Inferior parietal cortex (tissue), 1 donor: Measurements from ENCODE around the gene CYP2A13.
"Not testable (repeated sequence)": the region's sequence is repeated elsewhere in the genome, so short reads cannot be mapped to it uniquely, and the experiment has no call there.

Source experiments
- DNase-seq: peaks from one replicate; pipeline ENCODE4 v3.0.0-alpha.2; 2016; ENCODE audit errors: extremely low spot score

The CYP2A13 gene

GRCh38 chr19:41120929-41121911 lies 33.0 kb downstream of the CYP2A13 start:
- not testable (repeated sequence) for DNase-seq

DNA sequence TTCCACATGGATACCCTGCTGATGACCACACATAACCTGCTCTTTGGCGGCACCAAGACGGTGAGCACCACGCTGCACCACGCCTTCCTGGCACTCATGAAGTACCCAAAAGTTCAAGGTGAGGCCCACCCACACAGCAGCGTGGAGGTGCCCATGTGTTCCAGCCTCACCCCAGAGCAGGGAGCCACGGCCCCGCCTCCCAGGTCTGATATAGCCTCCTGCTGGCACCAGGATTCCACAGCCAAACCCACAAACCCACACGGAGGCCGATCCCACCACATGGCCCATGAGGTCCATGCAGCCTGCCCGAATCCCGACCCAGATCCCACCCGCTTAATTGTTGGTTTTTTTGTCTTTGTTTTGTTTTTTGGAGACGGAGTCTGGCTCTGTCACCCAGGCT lies 34.6 kb downstream of the CYP2A13 start:
- not testable (repeated sequence) for DNase-seq

DNA sequence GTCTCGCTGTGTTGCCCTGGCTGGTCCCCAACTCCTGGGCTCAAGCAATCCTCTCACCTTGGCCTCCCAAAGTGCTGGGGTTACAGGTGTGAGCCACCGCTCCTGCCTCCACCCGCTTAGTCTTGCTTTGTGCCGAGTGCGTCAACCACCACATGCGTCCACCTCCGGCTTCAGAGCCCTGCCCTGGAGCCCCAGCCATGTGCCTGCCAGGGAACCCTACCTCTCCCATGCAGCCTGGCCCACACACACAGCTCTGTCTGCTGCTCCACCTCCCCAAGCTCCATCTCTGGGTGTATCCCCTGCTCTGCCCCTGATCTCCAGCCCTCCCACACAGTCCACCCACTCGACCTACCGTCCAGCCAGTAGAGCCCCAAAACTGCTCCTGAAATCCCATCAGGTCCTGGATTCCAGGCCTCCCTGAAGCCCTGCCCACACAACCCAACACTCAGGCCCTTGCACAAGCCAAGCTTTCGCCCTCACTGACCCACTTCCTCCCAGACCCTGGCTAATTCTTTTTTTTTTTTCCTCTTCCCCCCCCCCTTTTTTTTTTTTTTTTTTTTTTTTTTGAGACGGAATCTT lies 35.6 kb downstream of the CYP2A13 start:
- DNase-seq = no peak

DNA sequence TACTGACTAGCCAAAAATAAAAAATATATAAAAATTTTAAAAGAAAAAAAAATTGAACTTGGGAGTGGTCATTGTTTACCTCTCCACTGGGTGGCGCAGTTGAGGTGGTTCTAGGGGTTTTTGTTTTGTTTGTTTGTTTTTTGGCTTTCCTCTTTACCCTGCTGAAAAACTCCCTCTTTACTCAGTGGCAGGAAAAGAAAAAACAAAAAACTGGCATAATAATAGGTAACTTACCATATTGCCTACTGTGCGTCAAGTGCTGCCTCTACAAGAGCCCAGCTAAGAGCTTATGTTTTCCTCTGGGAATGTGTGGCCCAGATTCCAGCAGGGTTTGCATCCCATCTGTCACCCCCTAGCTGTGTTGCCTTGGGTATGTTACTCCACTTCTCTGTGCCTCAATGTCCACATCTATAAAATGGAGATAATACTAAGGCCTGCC lies 38.5 kb downstream of the CYP2A13 start:
- DNase-seq = not testable (repeated sequence)

DNA sequence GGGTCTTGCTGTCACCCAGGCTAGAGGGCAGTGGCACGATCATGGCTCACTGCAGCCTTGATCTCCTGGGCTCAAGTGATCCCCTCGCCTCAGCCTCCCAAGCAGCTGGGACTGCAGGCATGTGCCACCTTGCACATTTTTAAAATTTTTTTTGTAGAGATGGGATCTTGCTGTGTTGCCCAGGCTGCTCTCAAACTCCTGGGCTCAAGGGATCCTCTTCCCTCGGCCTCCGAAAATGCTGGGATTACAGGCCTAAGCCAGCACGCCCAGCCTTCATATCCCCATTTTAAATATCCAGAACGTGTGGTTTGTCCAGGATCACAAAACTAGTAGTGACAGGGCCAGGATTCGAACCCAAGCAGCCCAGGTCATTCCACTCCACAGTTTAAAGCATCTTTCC lies 39.1 kb downstream of the CYP2A13 start:
- not testable (repeated sequence) for DNase-seq

DNA sequence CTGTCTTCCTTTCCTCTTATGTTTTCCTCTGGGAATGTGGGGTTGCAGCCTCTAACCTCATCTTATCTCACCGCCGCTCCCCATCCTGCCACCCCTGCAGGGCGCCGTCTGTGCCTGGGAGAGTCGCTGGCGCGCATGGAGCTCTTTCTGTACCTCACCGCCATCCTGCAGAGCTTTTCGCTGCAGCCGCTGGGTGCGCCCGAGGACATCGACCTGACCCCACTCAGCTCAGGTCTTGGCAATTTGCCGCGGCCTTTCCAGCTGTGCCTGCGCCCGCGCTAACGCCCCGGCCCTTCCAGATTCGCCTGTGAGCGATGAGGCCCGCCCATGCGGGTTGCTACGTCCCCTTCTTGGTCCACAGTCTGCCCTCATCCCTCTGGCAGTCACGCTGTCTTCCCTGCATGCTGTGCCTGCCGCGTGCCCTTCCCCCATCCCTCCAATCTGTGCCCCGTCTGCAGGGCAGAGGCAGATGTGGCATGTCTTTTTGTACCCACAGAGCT lies 39.6 kb downstream of the CYP2A13 start:
- peak; percentile 5 for DNase-seq

GRCh38 chr19:41128692-41129091 lies 40.4 kb downstream of the CYP2A13 start:
- DNase-seq = no peak

GRCh38 chr19:41131186-41131585 lies 42.9 kb downstream of the CYP2A13 start:
- no peak for DNase-seq

DNA sequence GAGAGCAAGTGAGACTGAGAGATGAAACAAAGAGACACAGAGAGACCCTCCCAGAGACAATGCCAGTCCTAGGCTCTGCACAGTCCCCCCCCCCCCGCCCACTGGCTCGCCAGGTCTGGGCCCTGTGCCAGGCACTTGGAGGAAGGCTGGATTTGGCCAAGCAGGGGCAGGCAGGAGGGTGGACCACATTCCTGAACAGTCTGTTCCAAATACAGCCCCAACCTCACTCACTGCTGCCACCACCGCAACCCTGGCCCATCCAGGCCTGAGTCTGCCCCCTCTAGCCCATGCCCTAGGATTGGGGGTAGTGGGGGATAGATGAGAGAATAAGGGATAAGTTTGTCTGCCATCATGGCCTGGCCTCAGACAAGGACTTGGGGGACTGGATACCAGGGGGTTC lies 45.0 kb downstream of the CYP2A13 start:
- no peak for DNase-seq

DNA sequence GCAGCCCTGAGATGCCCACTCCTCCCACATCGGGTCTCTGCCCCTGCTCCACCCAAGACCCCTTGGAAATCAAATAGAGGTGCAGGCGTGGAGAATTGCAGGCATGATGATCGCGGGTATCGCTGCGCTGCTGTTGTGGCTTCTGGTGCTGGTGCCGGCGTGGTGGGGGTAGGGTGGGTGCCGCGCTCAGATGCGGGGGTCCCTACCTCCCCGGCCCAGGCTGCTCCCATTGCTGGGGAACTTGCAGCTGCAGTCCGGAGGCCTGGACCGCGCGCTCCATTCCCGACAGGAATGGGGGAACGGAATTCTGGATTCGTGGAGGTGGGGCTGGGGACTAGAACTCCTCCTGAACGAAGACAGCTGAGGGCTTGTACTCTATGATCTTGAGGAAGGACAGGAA lies 46.4 kb downstream of the CYP2A13 start:
- no peak for DNase-seq

- peak; percentile 17 for DNase-seq
These were observed 47.4 kb downstream of the CYP2A13 start for GRCh38 chr19:41135390-41136384.

GRCh38 chr19:41136636-41137455 lies 48.6 kb downstream of the CYP2A13 start:
- DNase-seq = no peak

GRCh38 chr19:41144403-41144802 lies 56.2 kb downstream of the CYP2A13 start:
- DNase-seq = peak; percentile 74
